Subcutaneous adipose tissue (tissue), 4 donors: ENCODE measurements around the gene CAMTA1. TPM values are rescaled to one million over a fixed set of nuclear protein-coding genes. Genes with fewer than 3 reads are reported as not detected.

Source experiments
- total RNA-seq, 4 donors: library from RNA; depleted of rRNA; stranded (reverse); fragments of >200 nt; gene quantifications; one replicate each; pipeline ENCODE4 v1.1.0, GENCODE V29; 2016
- TF ChIP-seq, protein P1 (sequence below): fragments of 450-650 bp; IDR thresholded peaks from one replicate; pipeline ENCODE4 v1.5.1; 2016; ENCODE audit warnings: low read depth, mild to moderate bottlenecking, control low read depth, antibody characterized with exemption, moderate library complexity

CAMTA1 gene
- total RNA-seq, 4 donors from 2014 or later: 58.6 to 82.5 (median 78.0) TPM

DNA sequence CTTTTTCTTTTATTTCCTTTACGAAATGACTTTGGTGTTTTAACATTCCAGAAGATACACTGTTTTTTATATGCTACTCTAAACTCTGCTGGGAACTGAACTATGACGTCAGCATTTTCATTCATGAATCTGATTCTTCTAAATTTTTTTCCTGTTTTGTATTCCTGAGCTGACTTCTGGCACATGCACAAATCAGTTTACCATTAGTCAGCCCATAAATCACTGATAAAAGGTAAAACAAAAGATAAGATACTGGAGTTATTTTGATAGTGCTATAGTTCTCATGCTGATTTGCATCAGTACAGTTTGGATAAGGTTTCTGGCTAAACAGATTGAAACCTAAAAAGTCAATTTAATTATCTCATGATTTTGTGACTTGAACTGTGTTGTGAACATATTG lies 10.4 kb downstream of the CAMTA1 start:
- TF ChIP-seq, protein P1, sequence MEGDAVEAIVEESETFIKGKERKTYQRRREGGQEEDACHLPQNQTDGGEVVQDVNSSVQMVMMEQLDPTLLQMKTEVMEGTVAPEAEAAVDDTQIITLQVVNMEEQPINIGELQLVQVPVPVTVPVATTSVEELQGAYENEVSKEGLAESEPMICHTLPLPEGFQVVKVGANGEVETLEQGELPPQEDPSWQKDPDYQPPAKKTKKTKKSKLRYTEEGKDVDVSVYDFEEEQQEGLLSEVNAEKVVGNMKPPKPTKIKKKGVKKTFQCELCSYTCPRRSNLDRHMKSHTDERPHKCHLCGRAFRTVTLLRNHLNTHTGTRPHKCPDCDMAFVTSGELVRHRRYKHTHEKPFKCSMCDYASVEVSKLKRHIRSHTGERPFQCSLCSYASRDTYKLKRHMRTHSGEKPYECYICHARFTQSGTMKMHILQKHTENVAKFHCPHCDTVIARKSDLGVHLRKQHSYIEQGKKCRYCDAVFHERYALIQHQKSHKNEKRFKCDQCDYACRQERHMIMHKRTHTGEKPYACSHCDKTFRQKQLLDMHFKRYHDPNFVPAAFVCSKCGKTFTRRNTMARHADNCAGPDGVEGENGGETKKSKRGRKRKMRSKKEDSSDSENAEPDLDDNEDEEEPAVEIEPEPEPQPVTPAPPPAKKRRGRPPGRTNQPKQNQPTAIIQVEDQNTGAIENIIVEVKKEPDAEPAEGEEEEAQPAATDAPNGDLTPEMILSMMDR: no peak

DNA sequence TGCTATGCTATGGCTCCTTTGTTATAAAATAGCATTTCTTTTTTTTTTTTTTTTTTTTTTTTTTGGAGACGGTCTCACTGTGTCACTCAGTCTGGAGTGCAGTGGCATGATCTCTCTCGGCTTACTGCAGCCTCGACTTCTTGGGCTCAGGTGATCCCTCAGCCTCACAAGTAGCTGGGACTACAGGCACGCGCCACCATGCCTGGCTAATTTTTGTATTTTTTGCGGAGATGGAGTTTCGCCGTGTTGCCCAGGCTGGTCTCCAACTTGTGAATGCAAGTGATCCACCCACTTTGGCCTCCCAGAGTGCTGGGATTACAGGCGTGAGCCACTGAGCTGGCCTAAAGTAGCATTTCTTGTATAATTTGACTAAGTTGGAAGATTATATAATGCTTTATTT lies 10.8 kb downstream of the CAMTA1 start:
- TF ChIP-seq, protein P1: no peak

DNA sequence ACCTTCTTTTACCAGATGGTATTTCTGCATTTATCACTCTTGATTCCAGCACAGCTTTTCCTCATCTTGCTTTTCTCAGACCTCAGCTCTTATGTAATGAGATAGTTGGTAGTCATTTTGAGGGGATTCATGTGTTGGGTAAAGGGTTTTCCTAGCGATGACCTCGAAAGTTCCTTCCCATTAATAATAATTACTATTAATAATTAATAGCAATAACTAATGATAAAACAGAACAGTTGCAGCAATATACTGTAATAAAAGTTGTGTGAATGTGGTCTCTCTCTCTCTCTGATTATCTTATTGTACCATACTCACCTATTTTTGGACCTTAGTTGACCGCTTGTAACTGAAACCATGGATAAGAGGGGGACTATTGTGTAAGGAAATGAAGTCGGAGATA lies 14.2 kb downstream of the CAMTA1 start:
- TF ChIP-seq, protein P1: no peak

DNA sequence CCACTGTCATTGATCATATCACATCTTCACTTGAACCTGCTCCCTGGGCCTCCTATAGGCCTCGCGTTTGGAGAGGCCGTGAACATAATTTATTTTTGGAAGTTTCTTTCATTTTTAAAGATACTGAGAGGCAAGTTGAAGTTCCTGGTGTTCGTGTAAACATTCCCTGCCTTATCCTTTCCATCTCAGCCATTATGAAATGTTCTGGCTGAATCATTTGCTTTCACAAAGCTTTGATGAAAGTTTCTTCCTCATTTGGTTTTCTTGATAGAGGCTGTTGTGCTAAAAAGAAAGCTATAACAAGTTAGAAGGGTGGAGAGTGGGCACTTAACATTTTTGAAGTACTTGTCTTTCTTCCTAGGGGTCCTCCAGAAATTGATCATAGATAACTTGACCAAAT lies 15.5 kb downstream of the CAMTA1 start:
- TF ChIP-seq, protein P1: no peak

DNA sequence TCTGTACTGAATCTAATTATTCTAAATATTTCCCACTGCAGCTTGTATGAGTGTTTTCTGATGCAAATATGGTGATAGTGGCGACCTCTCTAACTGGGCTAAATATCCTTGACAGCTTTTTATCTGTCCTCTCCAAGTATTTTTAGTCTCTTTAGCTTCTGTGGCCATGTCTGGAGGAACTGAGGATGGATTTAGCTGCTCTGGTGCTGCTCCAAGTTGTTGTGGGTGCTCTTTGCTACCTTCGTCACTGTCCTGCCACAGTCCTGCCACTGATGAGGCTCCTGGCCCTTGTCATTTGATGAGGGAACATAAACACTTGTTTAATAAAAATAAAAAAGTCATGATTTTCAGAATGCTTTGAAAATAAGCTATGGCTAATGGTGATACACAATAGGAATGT lies 15.9 kb downstream of the CAMTA1 start:
- TF ChIP-seq, protein P1: no peak

DNA sequence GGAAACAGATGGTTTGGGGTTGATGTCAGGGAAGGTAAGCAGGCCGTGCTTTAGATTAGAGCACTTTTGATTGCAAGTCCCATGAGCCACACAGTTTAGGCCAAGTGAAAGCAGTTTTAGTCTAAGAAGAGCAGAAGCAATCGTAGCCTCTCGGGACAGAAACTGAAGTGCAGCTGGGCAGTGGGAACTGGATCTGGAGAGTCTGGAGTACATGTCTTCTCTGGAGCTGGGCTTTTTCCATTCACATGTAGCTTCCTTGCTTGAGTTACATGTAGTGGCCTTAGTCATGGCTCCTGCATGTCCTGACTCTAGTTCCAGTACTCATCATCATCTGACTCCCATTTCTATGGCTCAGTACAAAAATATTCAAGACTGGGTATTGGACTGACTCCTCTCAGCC lies 16.7 kb downstream of the CAMTA1 start:
- TF ChIP-seq, protein P1: no peak

DNA sequence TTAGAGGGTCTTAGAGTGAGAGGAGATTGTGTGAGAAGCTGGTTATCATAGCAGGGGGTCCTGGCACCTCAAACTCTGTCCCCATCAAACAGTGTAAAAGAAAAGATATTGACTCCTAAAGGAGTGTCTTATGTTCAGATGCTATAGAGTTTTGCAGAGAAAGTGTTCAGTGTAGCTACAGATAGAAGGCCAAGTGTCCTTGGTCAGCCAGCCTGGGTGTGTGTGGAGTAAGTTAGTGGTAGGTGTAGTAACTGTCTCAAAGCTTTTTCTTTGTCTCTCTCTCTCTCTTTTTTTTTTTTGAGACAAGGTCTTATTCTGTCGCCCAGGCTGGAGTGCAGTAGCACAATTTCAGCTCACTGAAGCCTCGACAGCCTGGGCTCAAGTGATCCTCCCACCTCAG lies 17.2 kb downstream of the CAMTA1 start:
- TF ChIP-seq, protein P1: no peak

DNA sequence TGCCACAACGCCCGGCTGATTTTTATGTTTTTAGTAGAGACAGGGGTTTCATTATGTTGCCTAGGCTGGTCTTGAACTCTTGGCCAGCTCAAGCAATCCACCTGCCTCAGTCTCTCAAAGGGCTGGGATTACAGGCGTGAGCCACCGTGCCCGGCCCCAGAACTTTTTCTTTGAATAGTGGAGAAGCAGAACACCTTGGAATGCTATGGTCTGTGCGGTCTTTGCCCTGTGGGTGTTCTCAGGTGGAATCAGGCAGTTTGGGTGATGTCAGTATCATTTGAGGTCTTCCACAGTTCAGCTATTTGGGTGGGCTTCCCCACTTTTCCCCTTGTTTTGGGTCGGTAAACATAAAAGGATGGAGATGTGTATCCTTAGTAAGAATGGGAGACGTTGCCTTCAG lies 17.6 kb downstream of the CAMTA1 start:
- TF ChIP-seq, protein P1: no peak
